Measurements from ENCODE around the gene ARHGEF4. TPM values are rescaled to one million over a fixed set of nuclear protein-coding genes. Genes with fewer than 3 reads are reported as not detected.

The ARHGEF4 gene
- total and polyA plus RNA-seq, 2 donors (not counting 3 experiments of a cell fraction or from before 2014, with no cell fraction given), result not detected

DNA sequence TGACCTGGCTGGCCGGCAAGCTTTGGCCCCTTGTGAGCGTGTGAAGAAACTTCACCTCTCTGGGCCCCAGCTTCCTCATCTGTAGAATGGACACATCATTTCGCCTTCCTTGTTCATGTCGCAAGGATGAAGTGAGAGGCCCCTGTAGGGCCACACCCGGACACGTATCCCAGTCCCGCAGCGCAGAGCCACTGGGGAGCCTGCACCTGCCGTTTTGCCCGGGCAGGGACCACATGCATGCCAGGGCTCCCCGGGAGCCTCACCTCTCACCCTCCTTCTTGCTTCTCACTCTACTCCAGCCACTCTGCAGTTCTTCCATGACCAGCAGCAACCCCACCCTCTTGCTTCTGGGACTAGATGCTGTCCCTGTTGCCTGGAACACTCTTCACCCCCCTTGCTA, 179.1 kb downstream of the ARHGEF4 start:
- Histone ChIP-seq H3K9ac (replicated peaks; ENCODE audit: extremely low read depth, insufficient read depth, low read length) (no peak overlapping the region), H3K79me2 (ENCODE audit: control insufficient read depth, insufficient read depth, low read length) (no peaks in the 10 kb centered on the region), H3K27me3 (ENCODE audit: control insufficient read depth in 2 of 2, insufficient read depth in 2 of 2, low read length in 2 of 2) (peaks cover 0 to 4% of the 10 kb centered on the region in 2 experiments), H3K4me1 (ENCODE audit: control insufficient read depth, extremely low read depth, insufficient read depth, low read length) (no peaks in the 10 kb centered on the region), H3K4me2 (ENCODE audit: insufficient read depth, low read length) (no peak overlapping the region), H3K9me1 (replicated peaks; ENCODE audit: control insufficient read depth, extremely low read depth, insufficient read depth, low read length) (no peaks in the 10 kb centered on the region), H3K9me3 (replicated peaks; ENCODE audit: control insufficient read depth, insufficient read depth, low read length) (no peaks in the 10 kb centered on the region), H3K27ac (ENCODE audit: insufficient read depth, low read depth, low read length) (no peak overlapping the region), H3K4me3 (replicated peaks in 1 of 3; ENCODE audit: insufficient read depth in 1 of 3, low read depth in 1 of 3, low read length in 3 of 3) (no peak overlapping the region), H2AFZ (ENCODE audit: low read depth, low read length) (no peak overlapping the region), H3K36me3 (ENCODE audit: control insufficient read depth in 2 of 2, extremely low read depth in 1 of 2, insufficient read depth in 2 of 2, low read length in 2 of 2) (no peaks in the 10 kb centered on the region), H4K20me1 (replicated peaks; ENCODE audit: control insufficient read depth, extremely low read depth, insufficient read depth, low read length) (no peaks in the 10 kb centered on the region)
- dilution Hi-C loops (cut with MboI; ENCODE audit: extremely low pct_ligation_motif_present, low sequenced_read_pairs), result no loop called here
- no TSS peak for BruUV-seq (replicated peaks)
- no peak for DNase-seq (ENCODE audit: low read depth, low spot score)
- ChIA-PET POLR2A (no interaction called here), CTCF (interaction anchor here (1.2 kb wide), 1 partner anchor 33 kb away, joined by 3 read pairs; no protein-coding TSS in a partner anchor)
- intact Hi-C loops (cut with micrococcal nuclease), result no loop called here
- no peak for FAIRE-seq
- TF ChIP-seq JUN (IDR thresholded peaks at IDR 0.05; ENCODE audit: borderline replicate concordance, insufficient read depth, insufficient read length, low read depth), result no peak
- TF ChIP-seq POLR2AphosphoS5 (IDR thresholded peaks at IDR 0.05; ENCODE audit: insufficient read depth, low read depth, low read length), result no peak
- no peak for TF ChIP-seq FOS (IDR thresholded peaks at IDR 0.05; ENCODE audit: borderline replicate concordance, insufficient read depth, low read length)
- TF ChIP-seq, protein P1, sequence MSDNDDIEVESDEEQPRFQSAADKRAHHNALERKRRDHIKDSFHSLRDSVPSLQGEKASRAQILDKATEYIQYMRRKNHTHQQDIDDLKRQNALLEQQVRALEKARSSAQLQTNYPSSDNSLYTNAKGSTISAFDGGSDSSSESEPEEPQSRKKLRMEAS (IDR thresholded peaks at IDR 0.05; ENCODE audit: insufficient read depth, insufficient read length), result no peak
- no peak for TF ChIP-seq MYC (IDR thresholded peaks at IDR 0.05; ENCODE audit: low read depth, low read length)
- TF ChIP-seq GATA2 (IDR thresholded peaks at IDR 0.05; ENCODE audit: insufficient read depth, insufficient read length, low read depth, low read length), result no peak
- TF ChIP-seq, protein P2, sequence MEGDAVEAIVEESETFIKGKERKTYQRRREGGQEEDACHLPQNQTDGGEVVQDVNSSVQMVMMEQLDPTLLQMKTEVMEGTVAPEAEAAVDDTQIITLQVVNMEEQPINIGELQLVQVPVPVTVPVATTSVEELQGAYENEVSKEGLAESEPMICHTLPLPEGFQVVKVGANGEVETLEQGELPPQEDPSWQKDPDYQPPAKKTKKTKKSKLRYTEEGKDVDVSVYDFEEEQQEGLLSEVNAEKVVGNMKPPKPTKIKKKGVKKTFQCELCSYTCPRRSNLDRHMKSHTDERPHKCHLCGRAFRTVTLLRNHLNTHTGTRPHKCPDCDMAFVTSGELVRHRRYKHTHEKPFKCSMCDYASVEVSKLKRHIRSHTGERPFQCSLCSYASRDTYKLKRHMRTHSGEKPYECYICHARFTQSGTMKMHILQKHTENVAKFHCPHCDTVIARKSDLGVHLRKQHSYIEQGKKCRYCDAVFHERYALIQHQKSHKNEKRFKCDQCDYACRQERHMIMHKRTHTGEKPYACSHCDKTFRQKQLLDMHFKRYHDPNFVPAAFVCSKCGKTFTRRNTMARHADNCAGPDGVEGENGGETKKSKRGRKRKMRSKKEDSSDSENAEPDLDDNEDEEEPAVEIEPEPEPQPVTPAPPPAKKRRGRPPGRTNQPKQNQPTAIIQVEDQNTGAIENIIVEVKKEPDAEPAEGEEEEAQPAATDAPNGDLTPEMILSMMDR (IDR thresholded peaks at IDR 0.05; ENCODE audit: extremely low read depth in 1 of 2, insufficient read depth in 1 of 2, low read depth in 1 of 2, low read length in 2 of 2), result no peak
- no peak for TF ChIP-seq EZH2 (IDR thresholded peaks at IDR 0.05; ENCODE audit: borderline replicate concordance, low read depth, low read length, severe bottlenecking)
- TF ChIP-seq POLR2A (IDR thresholded peaks at IDR 0.05; ENCODE audit: low read depth, low read length), result no peak

All from endothelial cell of umbilical vein (primary cell).